Lung (tissue), 12 donors: ENCODE data around the gene ZNF70. TPM values are rescaled to one million over a fixed set of nuclear protein-coding genes. Genes with fewer than 3 reads are reported as not detected.

Experiments
- ATAC-seq: fragments of 200-7000 bp; cut with Tn5 transposase; one replicate; pipeline ENCODE4 v1.9.1; 2020; ENCODE audit warnings: moderate number of reproducible peaks; ENCODE audit not compliant: insufficient read depth, low FRiP score
- DNase-seq, 3 donors: peaks; one replicate each; pipeline ENCODE4 v3.0.0-alpha.2; 2013 to 2017
- H3K27ac ChIP-seq, 2 donors: one replicate each; pipeline ENCODE4 v1.5.1; 2013; ENCODE audit warnings: mild to moderate bottlenecking in 2 of 2, moderate library complexity in 2 of 2, control low read depth in 1 of 2, inconsistent platforms in 1 of 2, low read depth in 1 of 2, low read length in 1 of 2
- H3K27me3 ChIP-seq, 3 donors: one replicate each; pipeline ENCODE4 v1.5.1; 2013; ENCODE audit warnings: low read length in 2 of 3; ENCODE audit not compliant: control insufficient read depth in 3 of 3, insufficient read depth in 3 of 3
- H3K36me3 ChIP-seq, 4 donors: one replicate each; pipeline ENCODE4 v1.5.1; 2013; ENCODE audit warnings: low read length in 4 of 4, mild to moderate bottlenecking in 1 of 4, moderate library complexity in 1 of 4; ENCODE audit not compliant: control insufficient read depth in 4 of 4, insufficient read depth in 4 of 4
- H3K4me1 ChIP-seq, 5 donors: one replicate each; pipeline ENCODE4 v1.5.1; 2013; ENCODE audit warnings: low read length in 5 of 5, mild to moderate bottlenecking in 2 of 5, moderate library complexity in 1 of 5; ENCODE audit not compliant: control insufficient read depth in 5 of 5, insufficient read depth in 5 of 5
- H3K4me3 ChIP-seq: one replicate; pipeline ENCODE4 v1.5.1; 2013; ENCODE audit warnings: mild to moderate bottlenecking, control low read depth, moderate library complexity
- H3K9ac ChIP-seq, 2 donors: one replicate each; pipeline ENCODE4 v1.5.1; 2013; ENCODE audit warnings: low read length in 2 of 2, control low read depth in 1 of 2; ENCODE audit not compliant: insufficient read depth in 1 of 2
- H3K9me3 ChIP-seq, 4 donors: one replicate each; pipeline ENCODE4 v1.5.1; 2013; ENCODE audit warnings: low read length in 3 of 4, mild to moderate bottlenecking in 1 of 4, moderate library complexity in 1 of 4; ENCODE audit not compliant: control insufficient read depth in 4 of 4, insufficient read depth in 3 of 4
- WGBS, 2 donors: extraction: QIAGEN DNeasy Blood & Tissue Kit; methylation state at CpG; one replicate each; pipeline ENCODE4 v1.1.7; 2013; 5-methylcytosine and 5-hydroxymethylcytosine counted together
- polyA plus RNA-seq, 2 donors: library from polyadenylated mRNA; stranded (reverse); fragments of 200-250 nt; gene quantifications; one replicate each; pipeline ENCODE4 v1.2.1, GENCODE V29; 2013
- total RNA-seq, 2 donors: library from RNA; depleted of rRNA in 1 of 2; stranded (reverse); fragments of >200 nt in 1 of 2; gene quantifications; one replicate each; pipeline ENCODE4 v1.2.1, GENCODE V29; 2014 to 2021
- TF ChIP-seq, protein P1 (sequence below): IDR thresholded peaks from 2 replicates; pipeline ENCODE4 v1.5.1; 2012; ENCODE audit warnings: mild to moderate bottlenecking; ENCODE audit errors: control extremely low read depth, extremely low read depth
- donor health status: control.
- donor health status: control.
- donor health status: Bipolar disorder and iron deficiency.
- donor health status: healthy.
- donor health status: DM: yes; HTN: yes; CAD: no.

ZNF70 gene
- total and polyA plus RNA-seq, 4 donors, result 0.98 to 6.9 (median 3.7) TPM

DNA sequence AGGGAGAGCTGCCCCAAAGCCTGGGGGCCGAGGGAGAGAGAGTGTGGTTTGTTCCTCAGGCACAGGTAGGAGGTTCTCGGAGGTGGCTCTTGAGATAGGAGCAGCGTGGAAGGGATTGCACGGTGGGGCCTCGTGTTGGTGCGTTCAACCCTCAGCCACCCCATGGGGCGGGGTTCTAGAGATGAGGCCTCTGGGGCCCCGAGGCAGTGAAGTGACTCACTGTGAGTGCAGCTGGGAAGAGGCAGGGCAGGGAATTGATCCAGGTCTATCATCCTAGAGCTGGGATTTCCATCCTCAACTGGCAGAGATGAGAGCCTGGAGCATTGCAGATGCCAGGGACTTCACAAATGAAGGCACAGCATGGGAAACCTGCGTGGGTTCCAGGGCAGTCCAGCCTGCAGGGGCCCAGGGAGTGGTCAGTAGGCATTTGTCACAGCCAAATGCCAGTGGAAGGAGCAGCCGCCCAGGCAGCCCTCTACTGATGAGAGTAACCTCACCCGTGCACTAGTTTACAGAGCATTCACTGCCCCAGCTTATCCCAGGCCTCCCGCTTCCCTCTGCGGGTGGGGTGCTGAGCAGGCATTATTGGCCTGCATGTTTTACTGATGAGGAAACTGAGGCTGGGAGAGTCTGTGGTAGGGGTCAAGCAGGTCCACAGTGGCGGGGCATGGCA, 30.7 kb upstream of the ZNF70 start:
- Histone ChIP-seq H3K9me3 (no peaks in the 10 kb centered on the region), H3K27ac (no peak overlapping the region), H3K36me3 (no peaks in the 10 kb centered on the region), H3K27me3 (no peaks in the 10 kb centered on the region), H3K9ac (no peak overlapping the region), H3K4me1 (peaks cover 0 to 6% (median 5%) of the 10 kb centered on the region in 5 donors), H3K4me3 (no peak overlapping the region)
- 82 to 90% methylated on average over 14 of the region's 14 CpGs for WGBS, 2 donors
- DNase-seq (no peak), ATAC-seq (no peak)
- TF ChIP-seq, protein P1, sequence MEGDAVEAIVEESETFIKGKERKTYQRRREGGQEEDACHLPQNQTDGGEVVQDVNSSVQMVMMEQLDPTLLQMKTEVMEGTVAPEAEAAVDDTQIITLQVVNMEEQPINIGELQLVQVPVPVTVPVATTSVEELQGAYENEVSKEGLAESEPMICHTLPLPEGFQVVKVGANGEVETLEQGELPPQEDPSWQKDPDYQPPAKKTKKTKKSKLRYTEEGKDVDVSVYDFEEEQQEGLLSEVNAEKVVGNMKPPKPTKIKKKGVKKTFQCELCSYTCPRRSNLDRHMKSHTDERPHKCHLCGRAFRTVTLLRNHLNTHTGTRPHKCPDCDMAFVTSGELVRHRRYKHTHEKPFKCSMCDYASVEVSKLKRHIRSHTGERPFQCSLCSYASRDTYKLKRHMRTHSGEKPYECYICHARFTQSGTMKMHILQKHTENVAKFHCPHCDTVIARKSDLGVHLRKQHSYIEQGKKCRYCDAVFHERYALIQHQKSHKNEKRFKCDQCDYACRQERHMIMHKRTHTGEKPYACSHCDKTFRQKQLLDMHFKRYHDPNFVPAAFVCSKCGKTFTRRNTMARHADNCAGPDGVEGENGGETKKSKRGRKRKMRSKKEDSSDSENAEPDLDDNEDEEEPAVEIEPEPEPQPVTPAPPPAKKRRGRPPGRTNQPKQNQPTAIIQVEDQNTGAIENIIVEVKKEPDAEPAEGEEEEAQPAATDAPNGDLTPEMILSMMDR, result no peak

- WGBS, 2 donors, result 89 to 94% methylated on average over 15 of the region's 15 CpGs
- no peak for DNase-seq
- no peaks in the 10 kb centered on the region for H3K9me3 ChIP-seq
- H3K27me3 ChIP-seq, result no peaks in the 10 kb centered on the region
- H3K4me1 ChIP-seq, result peaks cover 0 to under 1% (median 0%) of the 10 kb centered on the region in 5 donors
- H3K36me3 ChIP-seq, result no peaks in the 10 kb centered on the region
- TF ChIP-seq, protein P1, result no peak
- ATAC-seq, result no peak
- no peak overlapping the region for H3K9ac ChIP-seq
- no peak overlapping the region for H3K27ac ChIP-seq
- no peak overlapping the region for H3K4me3 ChIP-seq
Observed at GRCh38 chr22:23781065-23781464, 30.2 kb upstream of the ZNF70 start.

GRCh38 chr22:23780146-23780748, 29.3 kb upstream of the ZNF70 start:
- DNase-seq (no peak), ATAC-seq (no peak)
- Histone ChIP-seq H3K27me3 (no peaks in the 10 kb centered on the region), H3K27ac (no peak overlapping the region), H3K4me1 (peaks cover 0 to 1% (median 0%) of the 10 kb centered on the region in 5 donors), H3K4me3 (no peak overlapping the region), H3K9ac (no peak overlapping the region), H3K36me3 (no peaks in the 10 kb centered on the region), H3K9me3 (no peaks in the 10 kb centered on the region)
- WGBS, 2 donors, result 93 to 96% methylated on average over 20 of the region's 20 CpGs
- TF ChIP-seq, protein P1, result no peak
